Measurements from ENCODE around the gene RBM39.
"Not testable (repeated sequence)": the region's sequence is repeated elsewhere in the genome, so short reads cannot be mapped to it uniquely, and the experiment has no call there.

The RBM39 gene

DNA sequence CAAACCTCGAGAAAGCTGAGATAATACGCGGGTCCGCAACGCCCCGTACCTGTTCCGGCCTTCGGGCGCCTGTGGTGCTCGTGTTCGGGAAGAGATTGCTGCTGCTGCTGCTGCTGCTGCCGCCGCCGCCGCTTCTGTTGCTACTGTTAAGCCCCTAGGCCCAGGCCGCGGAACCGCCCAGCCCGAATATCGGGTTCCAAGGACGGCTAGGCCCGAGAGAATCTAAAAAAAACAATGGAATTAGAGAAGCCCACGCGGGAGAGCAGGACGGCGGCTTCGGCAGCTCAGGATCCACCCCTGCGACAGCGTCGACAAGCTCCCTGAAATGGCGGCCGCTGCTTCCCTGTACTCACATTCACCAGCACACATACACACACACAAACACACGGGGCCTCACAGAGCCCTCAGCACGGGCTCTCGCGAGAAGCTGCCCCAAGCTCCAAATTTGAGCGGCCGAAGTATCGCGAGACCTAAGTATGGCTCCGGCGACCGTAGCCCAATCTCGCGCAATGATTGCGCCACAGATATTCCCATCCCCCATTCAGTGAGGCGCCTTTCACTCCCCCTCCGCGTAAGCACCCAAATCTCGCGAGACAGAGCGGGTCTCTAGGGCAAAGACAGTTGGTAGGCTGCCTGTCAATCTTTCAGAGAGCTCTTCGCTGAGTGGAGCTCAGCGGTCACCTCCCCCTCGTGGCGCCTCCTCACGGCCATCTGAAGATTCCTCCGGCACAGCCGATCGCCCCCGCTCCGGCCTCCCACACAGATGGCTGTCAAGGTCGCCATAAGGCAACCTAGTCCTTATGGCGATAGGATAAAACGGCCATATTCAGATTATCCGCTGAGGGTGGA lies at the start of gene RBM39:
RBM39 (minus strand) TSS at position 369 of the 849 bp plus-strand sequence. CDS start 1,386 bp downstream, outside the sequence.
- no peaks in the 10 kb centered on the region for H3K9me3 ChIP-seq (ENCODE audit: insufficient read depth, low read depth, low read length)
- H3K27me3 ChIP-seq (ENCODE audit: insufficient read depth, low read length): no peaks in the 10 kb centered on the region
- H3K36me3 ChIP-seq (ENCODE audit: insufficient read depth, low read depth, low read length): peaks cover 45% of the 10 kb centered on the region
- H3K4me1 ChIP-seq (ENCODE audit: insufficient read depth, low read length): peaks cover 9% of the 10 kb centered on the region; the same call in 1 of the 2 replicates
- peak within 1 kb of the TSS; percentile 99 for H3K27ac ChIP-seq (ENCODE audit: low read length)
- H3K9ac ChIP-seq (ENCODE audit: low read depth, low read length): peak within 1 kb of the TSS; percentile 100
- H3K4me3 ChIP-seq (ENCODE audit: low read length): peak within 1 kb of the TSS; percentile 91

DNA sequence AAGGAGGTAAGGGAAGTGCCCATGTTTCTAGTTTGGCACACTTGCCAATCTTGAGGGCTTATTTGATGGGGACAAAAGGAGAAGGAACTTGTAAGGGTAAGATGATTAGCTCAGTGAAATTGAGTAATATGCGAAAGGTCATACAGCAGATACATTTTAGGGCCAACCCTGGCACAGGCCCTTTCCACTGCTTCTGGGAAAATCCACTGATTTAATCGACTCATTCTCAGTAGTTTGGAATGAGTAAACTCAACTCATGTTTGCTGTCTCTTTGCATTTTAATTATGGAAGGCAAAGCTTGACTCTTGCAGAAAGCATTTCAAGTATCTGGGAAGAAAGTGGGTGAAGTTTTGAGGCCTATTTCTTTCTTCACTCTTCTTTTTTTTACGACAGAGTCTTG lies 49.8 kb upstream of the RBM39 start:
- H3K4me3 ChIP-seq (ENCODE audit: low read length): no peak overlapping the region
- no peaks in the 10 kb centered on the region for H3K9me3 ChIP-seq (ENCODE audit: insufficient read depth, low read depth, low read length)
- H3K27me3 ChIP-seq (ENCODE audit: insufficient read depth, low read length): no peaks in the 10 kb centered on the region
- H3K9ac ChIP-seq (ENCODE audit: low read depth, low read length): no peak overlapping the region
- no peaks in the 10 kb centered on the region; the same call in 1 of the 2 replicates for H3K4me1 ChIP-seq (ENCODE audit: insufficient read depth, low read length)
- no peaks in the 10 kb centered on the region for H3K36me3 ChIP-seq (ENCODE audit: insufficient read depth, low read depth, low read length)
- H3K27ac ChIP-seq (ENCODE audit: low read length): no peak overlapping the region

DNA sequence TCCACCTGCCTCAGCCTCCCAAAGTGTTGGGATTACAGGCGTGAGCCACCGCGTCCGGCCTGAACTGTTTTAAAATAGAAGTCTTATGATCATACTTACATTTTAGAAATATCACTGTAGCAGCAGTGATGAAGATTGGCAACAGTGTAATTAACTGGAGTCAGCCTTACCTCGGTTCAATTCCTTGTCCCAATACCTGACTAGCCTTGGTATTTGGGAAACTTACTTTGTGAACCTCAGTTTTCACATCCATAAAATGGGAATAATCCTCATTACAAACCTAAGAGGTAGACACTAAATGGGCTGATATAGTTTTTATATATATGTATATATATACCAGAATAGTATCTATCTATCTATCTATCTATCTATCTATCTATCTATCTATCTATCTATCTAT lies 49.0 kb upstream of the RBM39 start:
- no peaks in the 10 kb centered on the region for H3K36me3 ChIP-seq (ENCODE audit: insufficient read depth, low read depth, low read length)
- H3K9ac ChIP-seq (ENCODE audit: low read depth, low read length): no peak overlapping the region
- H3K27ac ChIP-seq (ENCODE audit: low read length): no peak overlapping the region
- H3K27me3 ChIP-seq (ENCODE audit: insufficient read depth, low read length): no peaks in the 10 kb centered on the region
- H3K4me3 ChIP-seq (ENCODE audit: low read length): no peak overlapping the region
- H3K4me1 ChIP-seq (ENCODE audit: insufficient read depth, low read length): no peaks in the 10 kb centered on the region; the same call in 1 of the 2 replicates
- H3K9me3 ChIP-seq (ENCODE audit: insufficient read depth, low read depth, low read length): no peaks in the 10 kb centered on the region

DNA sequence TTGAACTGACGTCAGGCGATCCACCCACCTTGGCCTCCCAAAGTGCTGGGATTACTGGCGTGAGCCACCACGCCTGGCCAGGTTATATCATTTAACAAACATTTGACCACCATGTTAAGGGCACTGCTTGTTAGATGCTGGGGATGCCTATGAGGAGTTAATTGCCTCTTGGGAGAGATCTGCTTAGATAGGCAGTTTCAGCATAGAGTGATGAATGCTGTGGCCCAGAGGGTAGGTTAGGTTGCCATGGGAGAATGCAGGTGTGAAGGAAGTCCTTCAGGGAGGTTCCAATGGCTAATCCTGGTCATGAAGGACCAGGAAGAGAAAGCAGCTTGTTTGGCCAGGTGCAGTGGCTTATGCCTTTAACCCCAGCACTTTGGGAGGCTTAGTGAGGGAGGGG lies 46.7 kb upstream of the RBM39 start:
- no peaks in the 10 kb centered on the region; the same call in 1 of the 2 replicates for H3K4me1 ChIP-seq (ENCODE audit: insufficient read depth, low read length)
- H3K27me3 ChIP-seq (ENCODE audit: insufficient read depth, low read length): no peaks in the 10 kb centered on the region
- no peaks in the 10 kb centered on the region for H3K9me3 ChIP-seq (ENCODE audit: insufficient read depth, low read depth, low read length)
- no peaks in the 10 kb centered on the region for H3K36me3 ChIP-seq (ENCODE audit: insufficient read depth, low read depth, low read length)
- no peak overlapping the region for H3K27ac ChIP-seq (ENCODE audit: low read length)
- H3K9ac ChIP-seq (ENCODE audit: low read depth, low read length): no peak overlapping the region
- H3K4me3 ChIP-seq (ENCODE audit: low read length): no peak overlapping the region

DNA sequence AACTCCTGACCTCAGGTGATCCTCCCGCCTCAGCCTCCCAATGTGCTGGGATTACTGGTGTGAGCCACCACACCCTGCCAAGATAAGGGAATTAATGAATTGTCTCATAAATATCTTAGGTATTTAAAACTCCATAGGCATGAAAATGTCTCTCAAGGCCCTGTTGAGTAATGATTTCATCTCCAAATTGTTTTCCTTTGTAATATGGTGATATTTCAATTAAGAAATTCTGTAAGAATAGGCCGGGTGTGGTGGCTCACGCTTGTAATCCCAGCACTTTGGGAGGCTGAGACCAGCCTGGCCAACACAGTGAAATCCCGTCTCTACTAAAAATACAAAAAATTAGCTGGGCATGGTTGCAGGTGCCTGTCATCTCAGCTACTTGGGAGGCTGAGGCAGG lies 43.5 kb upstream of the RBM39 start:
- peaks cover 21% of the 10 kb centered on the region; the same call in 1 of the 2 replicates for H3K36me3 ChIP-seq (ENCODE audit: insufficient read depth, low read depth, low read length)
- not testable (repeated sequence) for H3K27ac ChIP-seq (ENCODE audit: low read length); H3K9me3 ChIP-seq (ENCODE audit: insufficient read depth, low read depth, low read length)

DNA sequence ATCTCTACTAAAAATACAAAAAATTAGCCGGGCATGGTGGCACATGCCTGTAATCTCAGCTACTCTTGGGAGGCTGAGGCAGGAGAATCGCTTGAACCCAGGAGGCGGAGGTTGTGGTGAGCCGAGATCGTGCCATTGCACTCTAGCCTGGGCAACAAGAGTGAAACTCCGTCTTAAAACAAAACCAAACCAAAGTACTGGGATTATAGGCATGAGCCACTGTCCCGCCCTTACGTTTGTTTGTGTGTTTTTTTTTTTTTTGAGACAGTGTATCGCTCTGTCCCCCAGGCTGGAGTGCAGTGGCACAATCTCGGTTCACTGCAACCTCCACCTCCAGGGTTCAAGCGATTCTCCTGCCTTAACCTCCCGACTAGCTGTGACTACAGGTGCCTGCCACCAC lies 41.8 kb upstream of the RBM39 start:
- not testable (repeated sequence) for H3K9me3 ChIP-seq (ENCODE audit: insufficient read depth, low read depth, low read length); H3K27me3 ChIP-seq (ENCODE audit: insufficient read depth, low read length); H3K27ac ChIP-seq (ENCODE audit: low read length); H3K9ac ChIP-seq (ENCODE audit: low read depth, low read length); H3K4me3 ChIP-seq (ENCODE audit: low read length); H3K4me1 ChIP-seq (ENCODE audit: insufficient read depth, low read length)
- peaks cover 33% of the 10 kb centered on the region for H3K36me3 ChIP-seq (ENCODE audit: insufficient read depth, low read depth, low read length)

More for the DNA sequence above, 43.5 kb upstream of the RBM39 start:
- H3K9ac ChIP-seq (ENCODE audit: low read depth, low read length); H3K27me3 ChIP-seq (ENCODE audit: insufficient read depth, low read length); H3K4me1 ChIP-seq (ENCODE audit: insufficient read depth, low read length); H3K4me3 ChIP-seq (ENCODE audit: low read length): not testable (repeated sequence)

DNA sequence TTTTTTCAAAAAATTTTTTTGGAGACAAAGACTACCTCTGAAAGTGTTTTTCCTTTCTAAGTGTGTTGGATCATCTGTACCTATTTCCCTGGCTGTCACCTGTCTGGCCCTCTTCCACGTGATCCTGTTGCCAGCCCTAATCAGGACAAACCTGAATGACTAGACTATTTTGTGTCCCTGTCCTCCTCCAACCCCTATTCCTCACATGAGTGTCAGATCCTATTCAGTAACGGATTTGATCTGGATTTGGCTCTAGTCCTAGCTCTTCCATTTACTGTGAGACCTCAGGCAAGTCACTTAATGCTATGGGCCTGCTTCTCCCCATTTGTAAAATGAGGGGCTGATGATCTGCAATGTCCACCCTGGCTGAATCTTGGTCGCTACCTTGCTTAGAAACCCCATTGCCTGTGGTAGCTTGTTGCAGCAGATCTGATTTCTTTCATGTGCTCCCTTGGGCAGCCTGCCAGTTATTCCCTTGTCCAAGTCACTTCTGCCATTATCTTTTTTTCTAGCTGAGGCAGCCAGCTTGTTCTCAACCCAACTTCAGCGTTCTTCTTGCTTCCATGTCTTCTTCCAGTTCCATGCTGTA lies 34.5 kb upstream of the RBM39 start:
- H3K27me3 ChIP-seq (ENCODE audit: insufficient read depth, low read length): peaks cover under 1% of the 10 kb centered on the region; the same call in 1 of the 2 replicates
- H3K9me3 ChIP-seq (ENCODE audit: insufficient read depth, low read depth, low read length): no peaks in the 10 kb centered on the region
- H3K27ac ChIP-seq (ENCODE audit: low read length): no peak overlapping the region
- peaks cover 28% of the 10 kb centered on the region for H3K36me3 ChIP-seq (ENCODE audit: insufficient read depth, low read depth, low read length)
- peaks cover 5% of the 10 kb centered on the region; the same call in 1 of the 2 replicates for H3K4me1 ChIP-seq (ENCODE audit: insufficient read depth, low read length)
- no peak overlapping the region for H3K4me3 ChIP-seq (ENCODE audit: low read length)
- H3K9ac ChIP-seq (ENCODE audit: low read depth, low read length): no peak overlapping the region

DNA sequence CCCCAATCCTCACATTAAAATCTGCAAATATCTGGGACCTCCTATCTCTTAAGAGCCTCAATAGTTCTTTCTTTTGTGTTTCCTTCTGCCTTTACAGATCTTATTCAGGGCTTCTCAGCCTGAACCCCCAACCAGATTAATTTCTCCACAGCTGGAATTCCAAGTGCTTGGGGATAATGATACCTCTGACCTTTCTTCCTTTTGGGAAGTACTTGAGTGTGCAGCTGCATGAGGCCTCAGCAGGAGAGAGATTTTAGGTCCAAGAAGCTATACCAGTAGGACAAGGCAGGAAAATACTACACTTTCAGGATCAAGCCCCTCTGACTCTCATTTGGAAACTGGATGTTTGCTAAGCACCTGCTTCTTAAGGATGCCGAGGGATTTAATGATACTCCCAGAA lies 32.3 kb upstream of the RBM39 start:
- H3K9me3 ChIP-seq (ENCODE audit: insufficient read depth, low read depth, low read length): no peaks in the 10 kb centered on the region
- peaks cover 7% of the 10 kb centered on the region; the same call in 1 of the 2 replicates for H3K4me1 ChIP-seq (ENCODE audit: insufficient read depth, low read length)
- H3K9ac ChIP-seq (ENCODE audit: low read depth, low read length): peak overlapping the region; percentile 21; the same call in 1 of the 2 replicates
- no peak overlapping the region for H3K4me3 ChIP-seq (ENCODE audit: low read length)
- H3K27me3 ChIP-seq (ENCODE audit: insufficient read depth, low read length): peaks cover 11% of the 10 kb centered on the region
- H3K27ac ChIP-seq (ENCODE audit: low read length): no peak overlapping the region
- peaks cover 19% of the 10 kb centered on the region for H3K36me3 ChIP-seq (ENCODE audit: insufficient read depth, low read depth, low read length)

DNA sequence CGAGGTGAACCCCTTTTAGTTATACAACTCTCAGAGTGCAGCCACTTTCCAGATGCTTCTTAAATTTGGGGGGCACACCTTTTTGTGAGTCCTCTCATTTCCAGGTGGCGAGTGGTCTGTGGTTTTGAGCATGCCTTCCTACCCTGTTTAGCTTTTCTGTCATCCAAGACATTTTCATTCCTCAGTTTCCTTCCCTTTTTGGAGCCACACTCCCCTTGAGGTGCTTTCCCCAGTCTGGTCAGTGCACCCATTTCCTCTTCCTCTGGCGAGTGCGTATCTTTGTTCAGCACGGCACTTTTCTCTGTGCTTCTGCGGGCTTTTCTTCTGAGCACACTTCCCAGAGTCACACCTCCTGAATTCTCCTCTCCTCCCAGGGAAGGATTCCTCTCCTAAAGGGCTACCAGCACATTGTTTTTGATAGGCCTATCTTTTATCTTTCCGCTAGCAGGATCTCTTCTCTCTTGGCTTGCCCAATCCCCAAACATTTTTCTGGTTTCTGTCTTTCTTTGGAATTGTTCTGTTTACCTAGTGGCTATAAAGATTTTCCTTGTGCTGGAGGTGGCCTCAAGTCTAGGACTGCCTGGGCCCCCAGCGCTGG lies 31.2 kb upstream of the RBM39 start:
- Histone ChIP-seq H3K9ac (ENCODE audit: low read depth, low read length) (peak overlapping the region; percentile 74; the same call in 1 of the 2 replicates), H3K36me3 (ENCODE audit: insufficient read depth, low read depth, low read length) (peaks cover 10% of the 10 kb centered on the region), H3K4me1 (ENCODE audit: insufficient read depth, low read length) (peaks cover 16% of the 10 kb centered on the region; the same call in 1 of the 2 replicates), H3K27me3 (ENCODE audit: insufficient read depth, low read length) (peaks cover 11% of the 10 kb centered on the region), H3K9me3 (ENCODE audit: insufficient read depth, low read depth, low read length) (no peaks in the 10 kb centered on the region), H3K27ac (ENCODE audit: low read length) (no peak overlapping the region), H3K4me3 (ENCODE audit: low read length) (peak overlapping the region; percentile 76)

DNA sequence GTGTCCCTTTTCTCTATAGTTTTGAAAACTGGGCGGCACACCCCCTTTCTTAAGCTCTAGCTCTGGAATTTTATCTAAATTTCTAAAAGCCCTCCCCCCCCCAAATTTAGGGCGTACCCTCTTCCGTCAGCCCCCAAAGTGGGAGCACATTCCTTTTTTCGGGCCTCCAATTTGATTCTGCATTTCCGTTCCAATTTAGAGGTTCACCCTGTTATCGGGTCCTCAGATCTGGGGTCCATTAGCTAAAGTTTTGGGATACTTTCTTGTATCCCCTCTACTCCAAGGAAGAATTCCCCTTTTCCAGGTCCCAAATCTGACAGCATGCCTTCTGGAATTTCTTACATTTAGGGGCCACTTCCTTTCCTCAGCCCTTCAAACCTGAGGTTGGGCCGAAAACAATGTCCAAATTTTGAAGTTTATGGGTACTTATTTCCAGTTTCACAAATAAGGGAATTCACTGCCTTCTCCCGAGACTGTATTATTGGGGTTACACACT lies 30.6 kb upstream of the RBM39 start:
- H3K36me3 ChIP-seq (ENCODE audit: insufficient read depth, low read depth, low read length): peaks cover 10% of the 10 kb centered on the region
- H3K9me3 ChIP-seq (ENCODE audit: insufficient read depth, low read depth, low read length): no peaks in the 10 kb centered on the region
- H3K27ac ChIP-seq (ENCODE audit: low read length): no peak overlapping the region
- peak overlapping the region; percentile 76 for H3K4me3 ChIP-seq (ENCODE audit: low read length)
- H3K9ac ChIP-seq (ENCODE audit: low read depth, low read length): peak overlapping the region; percentile 74; the same call in 1 of the 2 replicates
- peaks cover 11% of the 10 kb centered on the region for H3K27me3 ChIP-seq (ENCODE audit: insufficient read depth, low read length)
- peaks cover 19% of the 10 kb centered on the region; the same call in 1 of the 2 replicates for H3K4me1 ChIP-seq (ENCODE audit: insufficient read depth, low read length)

DNA sequence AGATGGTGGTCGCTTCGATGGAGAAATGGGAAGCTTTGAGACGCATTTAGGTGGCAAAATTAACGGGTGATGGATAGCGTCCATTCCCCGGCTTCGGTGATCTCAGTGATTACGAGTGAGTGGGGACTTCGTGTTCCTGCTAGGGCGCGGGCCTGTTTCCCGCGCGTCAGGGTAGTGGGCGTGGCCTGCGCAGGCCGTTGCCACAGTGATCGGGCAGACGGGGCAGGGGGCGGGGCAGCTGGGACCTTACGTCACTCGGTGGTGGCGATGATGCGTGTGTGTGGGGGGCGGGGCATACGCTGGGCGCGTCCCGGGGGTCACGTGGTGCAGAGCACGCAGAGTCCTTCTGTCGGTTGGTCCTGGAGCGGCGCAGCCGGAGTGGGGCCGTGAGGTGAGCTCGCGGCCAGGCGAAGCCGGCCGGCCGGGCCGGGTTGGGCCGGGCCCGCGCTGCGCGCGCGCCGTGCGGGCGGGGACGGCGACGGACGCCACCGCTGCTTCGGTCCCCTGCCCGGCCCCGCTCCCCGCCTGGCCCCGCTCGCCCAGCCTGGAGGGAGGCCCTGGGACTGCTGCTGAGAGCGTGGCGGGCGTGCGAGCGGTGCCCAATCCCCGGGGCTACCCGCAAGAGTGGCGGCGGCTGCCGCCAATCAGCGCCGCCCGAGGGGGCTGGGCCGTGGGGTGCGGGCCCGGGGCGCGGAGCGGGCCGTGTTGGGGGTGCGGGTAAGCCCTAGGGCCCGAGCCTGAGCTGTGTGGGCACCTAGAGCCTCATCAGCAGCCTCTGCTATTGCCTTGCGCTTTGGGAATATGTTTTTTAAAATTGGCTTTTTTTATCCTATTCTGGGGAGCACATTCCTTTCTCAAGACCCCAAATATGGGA lies 29.9 kb upstream of the RBM39 start, which contains the start of gene PHF20:
PHF20 (plus strand) TSS at position 327 of the 874 bp plus-strand sequence. CDS start 29,508 bp downstream, outside the sequence.
- H3K9ac ChIP-seq (ENCODE audit: low read depth, low read length): peak within 1 kb of the TSS; percentile 74; the same call in 1 of the 2 replicates
- H3K9me3 ChIP-seq (ENCODE audit: insufficient read depth, low read depth, low read length): no peaks in the 10 kb centered on the region
- H3K4me3 ChIP-seq (ENCODE audit: low read length): peak within 1 kb of the TSS; percentile 76
- no peak within 1 kb of the TSS for H3K27ac ChIP-seq (ENCODE audit: low read length)
- H3K36me3 ChIP-seq (ENCODE audit: insufficient read depth, low read depth, low read length): peaks cover 10% of the 10 kb centered on the region
- peaks cover 11% of the 10 kb centered on the region for H3K27me3 ChIP-seq (ENCODE audit: insufficient read depth, low read length)
- peaks cover 19% of the 10 kb centered on the region; the same call in 1 of the 2 replicates for H3K4me1 ChIP-seq (ENCODE audit: insufficient read depth, low read length)

Data from iPS-20b (cell line).